Erythroblast (primary cell): ENCODE data around the gene R3HDM1.
"Not testable (repeated sequence)": the region's sequence is repeated elsewhere in the genome, so short reads cannot be mapped to it uniquely, and the experiment has no call there.

ENCODE experiments used
- DNase-seq, 2 experiments: peaks; one replicate each; lab custom pipeline; 2025; lab: John Stamatoyannopoulos, UW
- GATA1 ChIP-seq: IDR thresholded peaks from 2 replicates; pipeline ENCODE4 v1.6.1; 2011; ENCODE audit warnings: low read depth, mild to moderate bottlenecking, control low read depth, low read length, moderate library complexity
- POLR2A ChIP-seq: IDR thresholded peaks from 2 replicates; pipeline ENCODE4 v1.6.1; 2011; ENCODE audit warnings: mild to moderate bottlenecking, low read length

Gene R3HDM1

GRCh38 chr2:135600915-135601314, 69.6 kb downstream of the R3HDM1 start:
- TF ChIP-seq POLR2A (no peak), GATA1 (no peak)
- peak; percentile 13 to 38 for DNase-seq

- DNase-seq, result no peak
- TF ChIP-seq POLR2A (no peak), GATA1 (no peak)
Observed at GRCh38 chr2:135603543-135603942, 72.3 kb downstream of the R3HDM1 start.

GRCh38 chr2:135607561-135607960, 76.3 kb downstream of the R3HDM1 start:
- DNase-seq, result no peak
- no peak for TF ChIP-seq GATA1
- no peak for TF ChIP-seq POLR2A

- TF ChIP-seq GATA1 (no peak), POLR2A (no peak)
- no peak for DNase-seq
Observed at GRCh38 chr2:135612319-135612718, 81.0 kb downstream of the R3HDM1 start.

GRCh38 chr2:135615404-135615803, 84.1 kb downstream of the R3HDM1 start:
- TF ChIP-seq GATA1 (no peak), POLR2A (no peak)
- no peak for DNase-seq

- TF ChIP-seq GATA1 (no peak), POLR2A (no peak)
- no peak for DNase-seq
Observed at GRCh38 chr2:135617501-135618015, 86.3 kb downstream of the R3HDM1 start.

- no peak for DNase-seq
- TF ChIP-seq GATA1 (no peak), POLR2A (no peak)
Observed at GRCh38 chr2:135620198-135620597, 88.9 kb downstream of the R3HDM1 start.

GRCh38 chr2:135629520-135629919, 98.2 kb downstream of the R3HDM1 start:
- DNase-seq, result no peak
- TF ChIP-seq GATA1 (no peak), POLR2A (no peak)

- DNase-seq, result not testable (repeated sequence)
Observed at GRCh38 chr2:135630034-135630433, 98.8 kb downstream of the R3HDM1 start.

- TF ChIP-seq POLR2A (no peak), GATA1 (no peak)
- no peak for DNase-seq
Observed at GRCh38 chr2:135630488-135630887, 99.2 kb downstream of the R3HDM1 start.

GRCh38 chr2:135633582-135633981, 102.3 kb downstream of the R3HDM1 start:
- no peak for DNase-seq
- TF ChIP-seq GATA1, result no peak
- TF ChIP-seq POLR2A, result no peak

- DNase-seq, result no peak
- TF ChIP-seq POLR2A, result no peak
- TF ChIP-seq GATA1, result no peak
Observed at GRCh38 chr2:135635212-135635835, 104.0 kb downstream of the R3HDM1 start.

GRCh38 chr2:135636982-135637381, 105.7 kb downstream of the R3HDM1 start:
- no peak for TF ChIP-seq POLR2A
- DNase-seq, result no peak

- TF ChIP-seq POLR2A (no peak), GATA1 (no peak)
- no peak for DNase-seq
Observed at GRCh38 chr2:135637456-135638087, 106.3 kb downstream of the R3HDM1 start.

- DNase-seq, result no peak
- TF ChIP-seq GATA1, result no peak
- TF ChIP-seq POLR2A, result no peak
Observed at GRCh38 chr2:135638825-135639224, 107.5 kb downstream of the R3HDM1 start.
